Activated T-cell treated with anti-CD3 and anti-CD28 coated beads, Interleukin-2, amount 50 U/mL, for 24 hours (primary cell): ENCODE measurements around the gene PANK2.
"Not testable (repeated sequence)": the region's sequence is repeated elsewhere in the genome, so short reads cannot be mapped to it uniquely, and the experiment has no call there.

Source experiments
- DNase-seq: peaks from one replicate; pipeline ENCODE4 v3.0.0-alpha.2; 2020
- H3K27ac Mint-ChIP-seq: 2 replicates; pipeline ENCODE4 v1.8.0; 2020; ENCODE audit warnings: mild to moderate bottlenecking, mixed read lengths
- H3K27me3 Mint-ChIP-seq: 2 replicates; pipeline ENCODE4 v1.8.0; 2020; ENCODE audit warnings: mixed read lengths
- H3K36me3 Mint-ChIP-seq: 2 replicates; pipeline ENCODE4 v1.8.0; 2020; ENCODE audit warnings: low read depth, mixed read lengths
- H3K4me1 Mint-ChIP-seq: 2 replicates; pipeline ENCODE4 v1.8.0; 2020; ENCODE audit warnings: low read depth, mixed read lengths
- H3K4me3 Mint-ChIP-seq: 2 replicates; pipeline ENCODE4 v1.8.0; 2020; ENCODE audit warnings: mild to moderate bottlenecking, moderate library complexity, mixed read lengths
- H3K9me3 Mint-ChIP-seq: 2 replicates; pipeline ENCODE4 v1.8.0; 2020; ENCODE audit warnings: mixed read lengths

PANK2 gene

DNA sequence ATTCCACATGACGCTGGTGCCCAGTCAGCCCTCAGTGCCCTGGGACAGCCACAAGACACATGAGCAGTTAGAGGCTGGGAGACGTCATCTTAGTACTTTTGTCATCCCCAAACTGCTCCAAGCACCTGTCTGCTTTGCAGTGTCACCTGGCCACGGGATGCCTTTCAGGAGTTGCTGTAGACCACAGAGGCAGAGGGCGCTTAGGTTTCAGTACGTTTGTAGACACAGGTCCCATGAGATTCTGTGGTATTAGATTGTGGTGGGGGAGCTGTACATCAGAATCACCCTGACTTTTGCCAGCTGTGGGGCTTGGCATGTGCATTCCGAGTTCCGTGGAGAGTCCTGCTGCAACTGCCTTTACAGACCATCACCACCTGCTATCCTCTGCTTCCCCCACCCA lies 25.9 kb upstream of the PANK2 start:
- H3K27ac Mint-ChIP-seq: no peak overlapping the region
- H3K27me3 Mint-ChIP-seq: no peaks in the 10 kb centered on the region
- H3K4me3 Mint-ChIP-seq: no peak overlapping the region
- no peaks in the 10 kb centered on the region for H3K4me1 Mint-ChIP-seq
- no peaks in the 10 kb centered on the region for H3K9me3 Mint-ChIP-seq
- peaks cover 90% of the 10 kb centered on the region for H3K36me3 Mint-ChIP-seq
- DNase-seq: no peak

- Mint-ChIP-seq H3K27ac (peak overlapping the region; percentile 44), H3K27me3 (no peaks in the 10 kb centered on the region), H3K9me3 (no peaks in the 10 kb centered on the region), H3K4me1 (no peaks in the 10 kb centered on the region), H3K4me3 (no peak overlapping the region), H3K36me3 (peaks cover 87% of the 10 kb centered on the region)
- no peak for DNase-seq
Observed at GRCh38 chr20:3864518-3864917, 24.7 kb upstream of the PANK2 start.

DNA sequence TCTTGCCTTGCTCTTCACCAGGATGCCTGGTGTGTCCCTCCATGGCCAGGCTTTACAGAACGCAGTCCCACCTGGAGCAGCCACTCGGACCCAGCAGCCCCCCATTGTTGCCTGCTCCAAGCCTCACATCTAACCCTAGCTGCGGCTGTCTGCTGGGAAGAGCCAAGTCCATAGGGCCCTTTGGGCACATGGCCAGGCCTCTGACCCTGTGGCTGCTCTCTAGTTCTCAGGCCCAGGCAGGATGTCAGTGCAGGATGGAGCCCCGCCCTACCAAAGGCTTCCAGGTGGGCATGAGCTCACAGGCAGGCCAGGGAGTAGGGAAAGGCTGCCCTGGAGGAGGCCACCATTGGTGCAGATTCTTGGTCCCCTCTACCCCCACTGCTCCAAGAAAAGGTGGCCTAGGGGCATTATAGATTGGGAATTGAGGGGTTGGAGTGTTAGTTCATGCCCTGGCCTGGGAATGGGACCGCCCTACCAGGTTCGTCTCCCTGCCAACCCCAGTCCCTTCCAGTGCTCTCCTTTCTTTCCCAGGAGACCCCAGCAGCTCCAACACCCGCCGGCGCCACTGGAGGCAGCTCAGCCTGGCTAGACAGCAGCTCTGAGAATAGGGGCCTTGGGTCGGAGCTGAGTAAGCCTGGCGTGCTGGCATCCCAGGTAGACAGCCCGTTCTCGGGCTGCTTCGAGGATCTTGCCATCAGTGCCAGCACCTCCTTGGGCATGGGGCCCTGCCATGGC lies 23.9 kb upstream of the PANK2 start:
- no peaks in the 10 kb centered on the region for H3K4me1 Mint-ChIP-seq

DNA sequence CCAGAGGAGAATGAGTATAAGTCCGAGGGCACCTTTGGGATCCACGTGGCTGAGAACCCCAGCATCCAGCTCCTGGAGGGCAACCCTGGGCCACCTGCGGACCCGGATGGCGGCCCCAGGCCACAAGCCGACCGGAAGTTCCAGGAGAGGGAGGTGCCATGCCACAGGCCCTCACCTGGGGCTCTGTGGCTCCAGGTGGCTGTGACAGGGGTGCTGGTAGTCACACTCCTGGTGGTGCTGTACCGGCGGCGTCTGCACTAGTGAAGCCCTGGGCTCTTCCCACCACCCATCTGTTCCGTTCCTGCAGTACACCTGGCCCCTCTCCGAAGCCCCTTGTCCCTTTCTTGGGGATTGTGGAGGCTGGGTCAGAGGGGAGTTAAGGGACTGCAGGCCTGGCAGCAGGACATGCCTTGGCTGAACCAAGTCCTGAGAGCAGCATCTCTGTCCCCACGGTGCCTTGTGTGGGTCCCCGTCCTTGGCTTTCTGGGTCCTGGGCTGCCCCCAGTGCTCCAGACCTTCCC lies 23.2 kb upstream of the PANK2 start:
- DNase-seq: no peak
- Mint-ChIP-seq H3K27me3 (no peaks in the 10 kb centered on the region), H3K4me3 (no peak overlapping the region), H3K36me3 (peaks cover 89% of the 10 kb centered on the region), H3K27ac (no peak overlapping the region), H3K9me3 (no peaks in the 10 kb centered on the region), H3K4me1 (no peaks in the 10 kb centered on the region)

More for the DNA sequence above, 23.9 kb upstream of the PANK2 start:
- no peak overlapping the region for H3K27ac Mint-ChIP-seq
- no peaks in the 10 kb centered on the region for H3K9me3 Mint-ChIP-seq
- H3K27me3 Mint-ChIP-seq: no peaks in the 10 kb centered on the region
- H3K4me3 Mint-ChIP-seq: no peak overlapping the region
- peaks cover 89% of the 10 kb centered on the region for H3K36me3 Mint-ChIP-seq
- DNase-seq: no peak

- DNase-seq: no peak
- H3K4me3 Mint-ChIP-seq: no peak overlapping the region
- peak overlapping the region; percentile 69 for H3K27ac Mint-ChIP-seq
- no peaks in the 10 kb centered on the region for H3K4me1 Mint-ChIP-seq
- H3K27me3 Mint-ChIP-seq: no peaks in the 10 kb centered on the region
- no peaks in the 10 kb centered on the region for H3K9me3 Mint-ChIP-seq
- H3K36me3 Mint-ChIP-seq: peaks cover 89% of the 10 kb centered on the region
Observed at GRCh38 chr20:3866464-3866863, 22.7 kb upstream of the PANK2 start.

DNA sequence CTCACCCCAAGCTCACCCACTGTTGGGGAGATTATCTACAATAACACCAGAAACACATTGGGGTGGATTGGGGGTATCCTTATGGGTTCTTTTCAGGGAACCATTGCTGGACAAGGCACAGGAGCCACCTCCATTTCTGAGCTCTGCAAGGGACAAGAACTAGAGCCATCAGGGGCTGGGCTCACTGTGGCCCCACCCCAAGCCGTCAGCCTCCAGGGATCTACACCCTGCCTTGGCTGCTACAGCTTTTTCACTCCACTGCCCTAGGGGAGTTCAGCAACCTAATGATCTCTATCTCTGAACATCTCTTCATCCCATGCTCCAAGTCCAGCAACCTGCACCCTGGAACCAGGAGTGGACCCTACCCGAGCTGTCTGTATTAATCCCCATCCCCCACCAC lies 21.4 kb upstream of the PANK2 start:
- no peak overlapping the region for H3K27ac Mint-ChIP-seq
- H3K9me3 Mint-ChIP-seq: no peaks in the 10 kb centered on the region
- no peaks in the 10 kb centered on the region for H3K27me3 Mint-ChIP-seq
- no peak for DNase-seq
- no peak overlapping the region for H3K4me3 Mint-ChIP-seq
- peaks cover 89% of the 10 kb centered on the region for H3K36me3 Mint-ChIP-seq
- no peaks in the 10 kb centered on the region for H3K4me1 Mint-ChIP-seq

DNA sequence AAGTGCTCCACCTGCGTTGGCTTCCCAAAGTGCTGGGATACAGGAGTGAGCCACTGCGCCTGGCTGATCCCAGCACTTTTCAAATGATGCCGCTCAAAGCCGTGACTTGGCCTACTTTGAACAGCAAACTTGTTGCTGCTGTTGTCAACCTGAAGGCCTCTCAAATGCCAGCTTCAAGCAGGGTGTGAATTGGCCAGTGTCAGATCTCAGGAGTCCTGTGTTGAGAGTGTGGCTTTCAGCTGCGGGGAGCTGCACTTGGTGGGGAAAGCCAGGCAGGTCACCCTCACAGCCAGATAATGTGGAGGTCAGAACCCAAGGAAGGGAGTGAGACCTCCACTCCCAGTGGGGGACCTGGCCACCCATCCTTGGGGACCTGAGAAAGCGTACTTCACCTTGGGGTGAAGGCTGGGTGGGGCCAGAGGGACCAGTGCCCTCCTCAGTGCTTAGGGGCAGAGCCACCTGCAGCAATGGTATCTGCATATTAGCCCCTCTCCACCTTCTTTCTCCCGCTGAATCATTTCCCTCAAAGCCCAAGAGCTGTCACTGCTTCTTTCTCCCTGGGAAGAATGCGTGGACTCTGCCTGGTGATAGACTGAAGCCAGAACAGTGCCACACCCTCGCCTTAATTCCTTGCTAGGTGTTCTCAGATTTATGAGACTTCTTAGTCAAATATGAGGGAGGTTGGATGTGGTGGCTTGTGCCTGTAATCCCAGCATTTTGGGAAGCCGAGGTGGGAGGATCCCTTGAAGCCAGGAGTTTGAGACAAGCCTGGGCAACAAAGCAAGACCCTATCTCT lies 19.1 kb upstream of the PANK2 start:
- Mint-ChIP-seq H3K4me1 (peaks cover 8% of the 10 kb centered on the region), H3K9me3 (no peaks in the 10 kb centered on the region), H3K27ac (peak overlapping the region; percentile 22), H3K36me3 (peaks cover 88% of the 10 kb centered on the region), H3K4me3 (no peak overlapping the region), H3K27me3 (no peaks in the 10 kb centered on the region)
- no peak for DNase-seq

- Mint-ChIP-seq H3K4me3 (no peak overlapping the region), H3K27ac (peak overlapping the region; percentile 29), H3K9me3 (no peaks in the 10 kb centered on the region), H3K27me3 (no peaks in the 10 kb centered on the region), H3K4me1 (peaks cover 11% of the 10 kb centered on the region), H3K36me3 (peaks cover 81% of the 10 kb centered on the region)
- no peak for DNase-seq
Observed at GRCh38 chr20:3871550-3872265, 17.5 kb upstream of the PANK2 start.

GRCh38 chr20:3873507-3873906 lies 15.7 kb upstream of the PANK2 start:
- Mint-ChIP-seq H3K4me3 (no peak overlapping the region), H3K36me3 (peaks cover 65% of the 10 kb centered on the region), H3K9me3 (no peaks in the 10 kb centered on the region), H3K27ac (peak overlapping the region; percentile 44), H3K4me1 (peaks cover 13% of the 10 kb centered on the region), H3K27me3 (no peaks in the 10 kb centered on the region)
- no peak for DNase-seq

GRCh38 chr20:3874194-3874844 lies 14.9 kb upstream of the PANK2 start:
- DNase-seq: no peak
- H3K27ac Mint-ChIP-seq: no peak overlapping the region

GRCh38 chr20:3875378-3875974 lies 13.7 kb upstream of the PANK2 start:
- Mint-ChIP-seq H3K4me1 (peaks cover 13% of the 10 kb centered on the region), H3K4me3 (no peak overlapping the region), H3K27ac (no peak overlapping the region), H3K9me3 (no peaks in the 10 kb centered on the region), H3K36me3 (peaks cover 54% of the 10 kb centered on the region), H3K27me3 (no peaks in the 10 kb centered on the region)
- no peak for DNase-seq

More at GRCh38 chr20:3874194-3874844, 14.9 kb upstream of the PANK2 start:
- Mint-ChIP-seq H3K4me1 (peaks cover 13% of the 10 kb centered on the region), H3K9me3 (no peaks in the 10 kb centered on the region), H3K36me3 (peaks cover 63% of the 10 kb centered on the region), H3K27me3 (no peaks in the 10 kb centered on the region), H3K4me3 (no peak overlapping the region)

GRCh38 chr20:3876000-3876399 lies 13.2 kb upstream of the PANK2 start:
- peaks cover 48% of the 10 kb centered on the region for H3K36me3 Mint-ChIP-seq
- no peak overlapping the region for H3K27ac Mint-ChIP-seq
- no peaks in the 10 kb centered on the region for H3K27me3 Mint-ChIP-seq
- no peaks in the 10 kb centered on the region for H3K9me3 Mint-ChIP-seq
- peaks cover 13% of the 10 kb centered on the region for H3K4me1 Mint-ChIP-seq
- H3K4me3 Mint-ChIP-seq: no peak overlapping the region
- DNase-seq: no peak

DNA sequence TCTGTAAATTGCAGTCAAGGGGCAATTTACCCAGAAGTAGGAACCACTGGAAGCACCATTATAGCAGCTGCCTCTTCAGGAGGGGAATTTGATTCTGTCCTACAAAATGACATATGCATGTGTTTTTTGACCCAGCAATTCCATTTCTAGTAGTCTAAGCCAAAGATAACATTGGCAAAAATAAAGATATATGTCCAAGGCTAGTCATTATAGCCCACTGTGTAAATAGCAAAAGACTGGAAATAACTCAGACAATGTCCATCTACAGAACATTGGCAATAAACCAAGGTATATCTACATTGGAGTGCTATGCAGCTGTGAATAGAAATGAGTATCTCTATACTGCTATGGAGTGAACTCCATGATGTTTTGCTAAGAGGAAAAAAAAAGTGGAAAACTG lies 12.5 kb upstream of the PANK2 start:
- Mint-ChIP-seq H3K9me3 (no peaks in the 10 kb centered on the region), H3K27ac (no peak overlapping the region), H3K27me3 (no peaks in the 10 kb centered on the region), H3K36me3 (peaks cover 42% of the 10 kb centered on the region), H3K4me1 (peaks cover 13% of the 10 kb centered on the region), H3K4me3 (no peak overlapping the region)
- DNase-seq: no peak

GRCh38 chr20:3878921-3879274 lies 10.3 kb upstream of the PANK2 start:
- H3K4me3 Mint-ChIP-seq, H3K27me3 Mint-ChIP-seq, DNase-seq, H3K9me3 Mint-ChIP-seq, H3K27ac Mint-ChIP-seq: not testable (repeated sequence)
- Mint-ChIP-seq H3K4me1 (peaks cover 13% of the 10 kb centered on the region), H3K36me3 (peaks cover 20% of the 10 kb centered on the region)
